Stimulated activated CD4-positive, alpha-beta T cell treated with anti-CD3 and anti-CD28 coated beads, Interleukin-4, amount 100 ng/mL, for 24 hours (primary cell): Measurements from ENCODE around the gene SLC7A1.

Source experiments
- DNase-seq: peaks from one replicate; pipeline ENCODE4 v3.0.0-alpha.2; 2020

The SLC7A1 gene

GRCh38 chr13:29507356-29507755 lies 88.1 kb downstream of the SLC7A1 start:
- DNase-seq = no peak

- DNase-seq = no peak
These were observed 89.5 kb downstream of the SLC7A1 start for GRCh38 chr13:29505950-29506349.

GRCh38 chr13:29505511-29505910 lies 90.0 kb downstream of the SLC7A1 start:
- no peak for DNase-seq

GRCh38 chr13:29504691-29505090 lies 90.8 kb downstream of the SLC7A1 start:
- no peak for DNase-seq

- no peak for DNase-seq
These were observed 92.2 kb downstream of the SLC7A1 start for GRCh38 chr13:29503041-29503837.

GRCh38 chr13:29502391-29503008 lies 93.0 kb downstream of the SLC7A1 start:
- no peak for DNase-seq

- no peak for DNase-seq
These were observed 93.8 kb downstream of the SLC7A1 start for GRCh38 chr13:29501674-29502073.

- DNase-seq = no peak
These were observed 95.1 kb downstream of the SLC7A1 start for GRCh38 chr13:29500386-29500785.

- DNase-seq = no peak
These were observed 95.9 kb downstream of the SLC7A1 start for GRCh38 chr13:29499506-29500165.

GRCh38 chr13:29498426-29499040 lies 97.0 kb downstream of the SLC7A1 start:
- no peak for DNase-seq

- no peak for DNase-seq
These were observed 98.3 kb downstream of the SLC7A1 start for GRCh38 chr13:29497137-29497654.

- no peak for DNase-seq
These were observed 99.2 kb downstream of the SLC7A1 start for GRCh38 chr13:29496241-29496712.

- DNase-seq = no peak
These were observed 101.0 kb downstream of the SLC7A1 start for GRCh38 chr13:29494520-29494919.

GRCh38 chr13:29493796-29494195 lies 101.7 kb downstream of the SLC7A1 start:
- no peak for DNase-seq

GRCh38 chr13:29491248-29491647 lies 104.2 kb downstream of the SLC7A1 start:
- DNase-seq = no peak

GRCh38 chr13:29490561-29490885 lies 105.0 kb downstream of the SLC7A1 start:
- no peak for DNase-seq

GRCh38 chr13:29489650-29490560 lies 105.6 kb downstream of the SLC7A1 start:
- DNase-seq = no peak

GRCh38 chr13:29487466-29488454 lies 107.7 kb downstream of the SLC7A1 start:
- DNase-seq = no peak

GRCh38 chr13:29486551-29486950 lies 108.9 kb downstream of the SLC7A1 start:
- no peak for DNase-seq

- DNase-seq = no peak
These were observed 110.7 kb downstream of the SLC7A1 start for GRCh38 chr13:29484796-29485195.

- no peak for DNase-seq
These were observed 111.3 kb downstream of the SLC7A1 start for GRCh38 chr13:29484236-29484635.
